Activated CD4-positive, alpha-beta T cell treated with anti-CD3 and anti-CD28 coated beads, Interleukin-2, amount 50 U/mL, for 1 hour (primary cell): ENCODE measurements around the gene FOXK2.

Experiments used
- DNase-seq: peaks from one replicate; pipeline ENCODE4 v3.0.0-alpha.2; 2020

Gene FOXK2

GRCh38 chr17:82613283-82614094 is 94.0 kb downstream of the FOXK2 start:
- no peak for DNase-seq

DNA sequence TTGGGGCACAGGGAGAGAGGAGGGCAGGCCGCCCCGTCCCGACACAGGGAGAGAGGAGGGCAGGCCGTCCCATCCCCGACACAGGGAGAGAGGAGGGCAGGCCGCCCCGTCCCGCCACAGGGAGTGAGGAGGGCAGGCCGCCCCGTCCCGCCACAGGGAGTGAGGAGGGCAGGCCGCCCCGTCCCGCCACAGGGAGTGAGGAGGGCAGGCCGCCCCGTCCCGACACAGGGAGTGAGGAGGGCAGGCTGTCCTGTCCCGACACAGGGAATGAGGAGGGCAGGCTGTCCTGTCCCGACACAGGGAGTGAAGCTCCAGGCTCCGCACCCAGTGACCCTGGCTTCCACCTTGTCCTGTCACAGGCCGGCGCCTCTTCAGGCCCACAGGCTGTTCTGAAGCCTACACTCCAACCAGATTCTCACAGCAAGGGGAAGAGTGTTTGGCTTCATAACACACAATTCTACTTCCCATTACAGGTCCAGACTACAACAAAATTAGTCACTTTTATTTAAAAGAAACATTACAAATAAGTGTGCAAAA is 94.6 kb downstream of the FOXK2 start:
- DNase-seq, result no peak

DNA sequence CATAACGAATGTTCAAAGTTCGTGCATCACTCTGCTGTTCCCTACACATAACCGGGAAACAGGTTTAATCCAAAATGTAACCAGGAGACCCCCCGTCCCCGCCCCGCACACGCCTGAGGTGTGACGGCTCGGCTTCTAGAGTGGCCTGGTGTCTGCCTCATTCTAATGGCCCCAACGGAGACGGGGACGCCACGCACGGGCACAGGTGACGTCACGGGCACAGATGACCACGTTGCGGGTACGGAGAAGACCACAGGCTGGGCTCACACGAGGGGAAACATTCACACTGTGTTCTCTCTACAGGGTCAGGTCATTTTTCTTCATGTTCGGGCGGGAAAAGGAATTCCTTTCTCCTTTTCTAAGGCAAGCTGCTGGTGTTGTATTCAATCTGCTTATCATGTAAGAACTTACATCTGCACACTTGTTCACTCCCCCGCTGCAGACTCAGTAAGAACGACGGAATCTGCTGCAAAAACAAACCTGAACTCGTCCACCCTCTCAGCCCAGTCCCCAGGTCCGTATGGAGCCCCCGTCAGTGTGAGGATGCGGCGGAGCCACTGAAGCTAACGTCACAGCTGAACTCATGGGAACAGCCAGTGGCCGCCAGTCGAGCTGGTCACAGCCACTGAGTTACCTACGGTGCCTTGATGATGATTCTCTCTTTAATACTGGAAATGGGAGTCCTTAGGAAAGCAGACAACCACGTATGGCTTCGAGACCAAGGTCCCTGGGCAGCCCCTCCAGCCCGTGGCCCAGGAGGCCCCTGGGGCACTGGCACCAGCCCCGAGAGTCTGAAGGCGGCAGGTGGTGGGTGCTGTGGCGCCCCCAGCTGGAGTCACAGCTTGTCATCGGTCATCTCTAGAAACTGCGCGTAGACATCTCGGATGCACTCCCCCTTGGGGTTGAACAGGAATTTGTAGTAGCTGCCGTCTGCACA is 95.8 kb downstream of the FOXK2 start:
- DNase-seq, result no peak

- DNase-seq, result no peak
These were observed 96.6 kb downstream of the FOXK2 start for GRCh38 chr17:82616021-82616711.

GRCh38 chr17:82619211-82619610 is 99.7 kb downstream of the FOXK2 start:
- no peak for DNase-seq

GRCh38 chr17:82619641-82620040 is 100.1 kb downstream of the FOXK2 start:
- no peak for DNase-seq

- no peak for DNase-seq
These were observed 104.2 kb downstream of the FOXK2 start for GRCh38 chr17:82623707-82624106.

GRCh38 chr17:82627405-82627804 is 107.9 kb downstream of the FOXK2 start:
- DNase-seq, result no peak

DNA sequence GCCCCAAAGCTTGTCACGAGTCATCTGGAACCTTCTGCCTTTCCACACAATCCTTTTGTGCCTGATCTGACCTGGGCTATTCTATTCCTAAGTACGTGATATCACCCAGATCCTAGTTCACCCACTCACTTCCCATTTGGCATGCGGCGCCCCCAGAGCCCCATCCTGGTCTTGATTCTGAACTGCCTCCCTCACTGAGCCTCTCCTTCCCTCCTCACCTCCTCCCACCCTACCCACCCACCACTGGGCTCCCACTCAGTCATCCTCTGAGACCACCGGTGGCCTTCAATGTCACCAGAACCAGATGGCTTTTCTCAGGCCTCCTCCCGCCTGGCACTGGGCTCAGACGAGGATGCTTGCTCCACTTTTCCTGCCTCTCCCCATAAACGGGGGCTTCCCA is 110.2 kb downstream of the FOXK2 start:
- DNase-seq, result no peak

- no peak for DNase-seq
These were observed 110.7 kb downstream of the FOXK2 start for GRCh38 chr17:82630212-82630611.

- DNase-seq, result no peak
These were observed 112.0 kb downstream of the FOXK2 start for GRCh38 chr17:82631544-82631943.

DNA sequence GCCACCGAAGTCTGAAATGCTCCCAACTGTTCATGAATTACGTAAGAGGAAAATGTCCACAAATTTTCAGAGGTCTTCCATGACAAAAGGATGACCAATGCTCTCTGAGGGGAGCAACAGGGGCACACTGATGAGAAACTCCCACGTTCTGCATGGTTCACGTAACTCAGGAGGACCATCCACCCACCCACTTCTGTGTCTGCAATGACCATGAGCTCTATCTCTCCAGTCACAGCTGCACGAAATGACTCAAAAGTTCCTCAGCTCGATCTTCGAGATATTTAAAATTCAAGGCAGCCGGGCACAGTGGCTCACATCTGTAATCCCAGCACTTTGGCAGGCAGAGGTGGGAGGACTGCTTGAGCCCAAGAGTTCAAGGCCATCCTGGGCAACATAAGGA is 112.9 kb downstream of the FOXK2 start:
- DNase-seq, result no peak

DNA sequence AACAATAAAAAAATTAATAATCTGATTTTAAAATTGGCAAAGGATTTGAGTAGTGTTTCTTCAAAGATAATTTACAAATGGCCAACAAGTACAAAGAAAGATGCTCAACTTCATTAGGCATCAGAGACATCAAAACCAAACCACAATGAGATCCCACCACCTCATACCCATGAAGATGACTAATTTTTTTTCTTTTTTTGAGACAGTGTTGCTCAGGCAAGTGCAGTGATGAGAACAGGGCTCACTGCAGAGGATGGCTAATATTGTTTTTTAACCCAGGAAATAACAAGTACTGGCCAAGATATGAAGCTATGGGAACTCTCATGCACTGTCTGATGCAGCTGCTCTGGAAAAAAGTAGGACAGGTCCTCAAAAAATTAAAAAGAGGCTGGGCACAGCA is 113.8 kb downstream of the FOXK2 start:
- no peak for DNase-seq

DNA sequence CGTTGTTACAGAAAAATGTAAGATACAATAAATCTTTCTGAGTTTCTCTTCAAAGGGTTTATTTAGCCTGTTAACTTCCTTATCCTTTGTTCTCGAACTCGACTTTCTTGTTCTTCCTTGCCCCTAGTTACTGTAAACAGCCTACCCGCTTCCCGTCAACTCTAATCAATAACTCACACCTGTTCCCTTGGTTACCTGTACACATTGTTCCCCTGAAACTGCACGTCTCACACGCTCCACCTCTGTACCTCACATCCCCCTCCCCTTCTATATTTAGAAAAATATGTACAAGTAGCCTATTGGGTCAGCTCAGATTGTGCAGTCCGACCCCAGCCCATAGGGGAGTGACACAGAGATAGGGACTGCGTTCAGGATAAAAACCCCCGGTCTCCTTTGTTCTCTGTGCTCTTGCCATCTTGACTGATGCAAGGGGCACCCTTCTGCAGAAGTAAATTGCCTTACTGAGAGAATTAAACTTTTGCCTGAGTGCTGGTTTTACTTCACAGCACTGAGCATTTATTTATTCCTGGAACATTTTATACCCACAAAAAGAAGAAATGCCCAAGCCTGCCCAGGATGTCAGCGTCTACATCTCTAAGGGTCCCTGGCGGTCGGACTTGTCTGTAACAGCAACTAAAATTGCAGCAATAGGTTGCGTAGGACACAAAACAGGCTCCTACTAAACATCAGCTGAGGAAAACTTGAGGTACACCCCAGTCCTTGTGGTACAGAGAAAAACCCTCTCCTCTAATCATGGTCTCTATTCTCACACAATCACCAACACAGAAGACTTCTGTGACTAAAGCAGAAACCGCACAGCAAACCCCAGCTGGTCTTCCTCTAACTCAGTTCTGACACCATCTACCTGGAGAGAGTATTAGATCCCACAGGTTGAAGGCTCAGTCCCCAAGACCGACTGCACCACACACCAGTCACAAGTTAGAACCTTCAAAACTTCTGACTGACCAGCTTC is 117.4 kb downstream of the FOXK2 start:
- DNase-seq, result no peak

GRCh38 chr17:82638183-82638773 is 118.7 kb downstream of the FOXK2 start:
- DNase-seq, result no peak

- no peak for DNase-seq
These were observed 120.1 kb downstream of the FOXK2 start for GRCh38 chr17:82639628-82640027.

DNA sequence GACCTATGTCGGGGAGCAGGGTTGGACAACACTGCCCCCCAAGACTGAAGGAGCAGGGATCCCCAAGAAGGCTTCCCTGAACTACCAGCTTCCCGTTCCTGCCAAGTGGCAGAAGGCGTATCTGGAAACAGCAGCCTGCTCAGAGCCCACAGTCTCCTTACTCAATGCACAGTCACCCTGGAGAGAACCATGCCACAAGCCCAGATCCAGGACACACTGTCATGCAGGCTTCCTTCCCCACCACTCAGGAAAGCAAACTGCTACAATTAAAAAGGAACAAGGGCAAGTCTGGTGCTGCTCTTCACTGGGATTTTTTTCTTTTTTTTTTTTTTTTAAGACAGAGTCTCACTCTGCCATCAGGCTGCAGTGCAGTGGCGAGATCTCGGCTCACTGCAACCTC is 120.5 kb downstream of the FOXK2 start:
- DNase-seq, result no peak

DNA sequence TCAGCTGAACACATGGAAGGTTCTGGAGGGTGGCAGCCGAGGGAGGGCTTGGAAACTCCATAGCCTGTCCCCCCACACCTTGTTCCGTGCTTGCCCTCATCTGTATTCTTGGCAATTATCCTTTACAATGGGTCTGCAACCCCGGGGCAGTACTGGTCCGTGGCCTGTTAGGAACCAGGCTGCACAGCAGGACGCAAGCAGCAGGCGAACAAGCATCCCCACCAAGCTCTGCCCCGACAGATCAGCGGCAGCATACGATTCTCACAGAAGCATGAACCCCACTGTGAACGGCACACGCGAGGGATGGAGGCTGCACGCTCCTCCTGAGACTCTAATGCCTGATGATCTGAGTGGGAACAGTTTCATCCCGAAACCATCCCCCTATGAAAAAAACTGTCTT is 122.5 kb downstream of the FOXK2 start:
- no peak for DNase-seq

DNA sequence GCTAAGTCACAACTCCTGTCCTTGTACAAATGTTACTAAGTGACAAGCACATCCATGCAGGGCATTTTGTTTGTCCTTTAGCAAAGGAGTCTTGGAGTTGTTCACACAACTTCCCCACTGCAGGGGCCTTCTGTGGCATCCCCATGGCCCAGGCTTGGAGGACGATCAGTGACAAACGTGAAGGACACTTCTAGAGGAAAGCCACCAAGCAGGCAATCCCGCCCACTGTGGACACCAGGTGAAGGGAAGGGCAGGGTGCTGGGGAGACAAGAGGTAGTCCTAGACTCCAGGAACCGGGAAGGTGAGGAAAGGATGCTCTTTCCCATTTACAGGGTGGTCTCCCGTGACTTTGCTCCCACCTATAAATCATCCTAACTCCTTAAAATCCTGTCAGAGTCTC is 124.6 kb downstream of the FOXK2 start:
- DNase-seq, result no peak

DNA sequence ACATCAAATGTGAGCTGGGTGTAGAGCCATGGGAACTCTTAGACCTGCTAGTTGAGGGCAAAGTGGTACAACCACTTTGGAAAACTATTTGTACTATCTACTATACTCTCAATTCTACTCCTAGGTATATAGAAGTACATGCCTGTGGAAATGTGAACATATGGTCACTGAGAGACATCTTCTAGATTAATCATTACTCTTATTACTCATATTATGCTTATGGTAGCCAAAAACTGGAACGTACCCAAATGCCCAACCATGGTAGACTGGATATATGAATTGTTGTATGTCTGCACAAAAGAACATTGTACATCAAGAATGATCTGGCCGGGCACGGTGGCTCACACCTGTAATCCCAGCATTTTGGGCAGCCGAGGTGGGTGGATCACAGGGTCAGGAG is 126.0 kb downstream of the FOXK2 start:
- DNase-seq, result no peak

GRCh38 chr17:82647593-82648164 is 128.1 kb downstream of the FOXK2 start:
- peak; percentile 45 for DNase-seq
